ENCODE measurements around the gene CHGA.

- TF ChIP-seq BACH2 (CRISPR knock-in tag; IDR thresholded peaks at IDR 0.05; ENCODE audit: borderline replicate concordance) = no peak
- TF ChIP-seq GLIS3 (CRISPR knock-in tag; IDR thresholded peaks at IDR 0.05) = no peak
- no peak for TF ChIP-seq ZNF8 (CRISPR knock-in tag; IDR thresholded peaks at IDR 0.05)
- TF ChIP-seq ZFP30 (CRISPR knock-in tag; IDR thresholded peaks at IDR 0.05) = no peak
Measured at GRCh38 chr14:92970271-92970670, 47.3 kb downstream of the CHGA start.
